Peyer's patch (tissue), 4 donors: ENCODE results near the gene KRTAP5-2. TPM values are rescaled to one million over a fixed set of nuclear protein-coding genes. Genes with fewer than 3 reads are reported as not detected.
"Not testable (repeated sequence)": the region's sequence is repeated elsewhere in the genome, so short reads cannot be mapped to it uniquely, and the experiment has no call there.

Experiments
- DNase-seq, 3 donors: peaks; one replicate each; pipeline ENCODE4 v3.0.0-alpha.2; 2017 to 2019
- H3K27ac ChIP-seq, 4 donors: fragments of 200-600 bp; sonication (generic); one replicate each; pipeline ENCODE4 v1.5.1; 2016 to 2019
- H3K27me3 ChIP-seq, 2 donors: fragments of 200-600 bp; sonication (generic); one replicate each; pipeline ENCODE4 v1.5.1; 2019
- H3K36me3 ChIP-seq, 3 donors: fragments of 200-600 bp; sonication (generic); one replicate each; pipeline ENCODE4 v1.5.1; 2016 to 2019
- H3K4me1 ChIP-seq, 4 donors: fragments of 200-600 bp; sonication (generic); one replicate each; pipeline ENCODE4 v1.5.1; 2016 to 2019
- H3K4me3 ChIP-seq, 4 donors: fragments of 200-600 bp; sonication (generic); 1 replicate in 3 of 4; 2 replicates in 1 of 4; pipeline ENCODE4 v1.5.1; 2016 to 2019; ENCODE audit warnings: mild to moderate bottlenecking in 1 of 4
- H3K9me3 ChIP-seq, 4 donors: fragments of 200-600 bp; sonication (generic); one replicate each; pipeline ENCODE4 v1.5.1; 2016 to 2019; ENCODE audit warnings: mild to moderate bottlenecking in 1 of 4
- POLR2A ChIP-seq, 2 donors: fragments of 450-650 bp; IDR thresholded peaks; one replicate each; pipeline ENCODE4 v1.5.1; 2017; ENCODE audit warnings: antibody characterized with exemption in 2 of 2, mild to moderate bottlenecking in 2 of 2, moderate library complexity in 2 of 2
- total RNA-seq, 4 donors: library from RNA; depleted of rRNA; stranded (reverse); fragments of >200 nt; gene quantifications; one replicate each; pipeline ENCODE4 v1.1.0, GENCODE V29; 2016
- TF ChIP-seq, protein P1 (sequence below), 6 experiments: fragments of 450-650 bp in 4 of 6; fragments of 200-600 bp in 2 of 6; sonication (generic) in 1 of 6; IDR thresholded peaks; one replicate each; pipeline ENCODE4 v1.5.1; 2017 to 2019; ENCODE audit warnings: antibody characterized with exemption in 6 of 6, mild to moderate bottlenecking in 3 of 6, moderate library complexity in 1 of 6

The KRTAP5-2 gene, protein sequence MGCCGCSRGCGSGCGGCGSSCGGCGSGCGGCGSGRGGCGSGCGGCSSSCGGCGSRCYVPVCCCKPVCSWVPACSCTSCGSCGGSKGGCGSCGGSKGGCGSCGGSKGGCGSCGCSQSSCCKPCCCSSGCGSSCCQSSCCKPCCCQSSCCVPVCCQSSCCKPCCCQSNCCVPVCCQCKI
- total RNA-seq: not detected

DNA sequence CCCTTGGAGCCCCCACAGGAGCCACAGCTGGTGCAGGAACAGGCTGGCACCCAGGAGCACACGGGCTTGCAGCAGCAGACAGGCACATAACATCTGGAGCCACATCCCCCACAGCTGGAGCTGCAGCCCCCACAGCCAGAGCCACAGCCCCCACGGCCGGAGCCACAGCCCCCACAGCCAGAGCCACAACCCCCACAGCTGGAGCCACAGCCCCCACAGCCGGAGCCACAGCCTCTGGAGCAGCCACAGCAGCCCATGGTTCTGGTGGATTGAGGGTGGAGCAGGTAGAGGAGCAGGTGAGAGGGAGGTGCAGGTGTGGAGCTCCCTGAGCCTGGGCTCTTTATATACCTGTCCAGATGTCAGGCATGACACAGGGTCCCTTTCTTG, at the start of gene KRTAP5-2:
Gene KRTAP5-2 (minus strand): TSS at position 301 of the 387 bp plus-strand sequence. CDS start 44 bp downstream, at position 257.
- no peak within 1 kb of the TSS for H3K27ac ChIP-seq
- H3K4me3 ChIP-seq: no peak within 1 kb of the TSS
- H3K36me3 ChIP-seq: no peaks in the 10 kb centered on the region
- TF ChIP-seq, protein P1, sequence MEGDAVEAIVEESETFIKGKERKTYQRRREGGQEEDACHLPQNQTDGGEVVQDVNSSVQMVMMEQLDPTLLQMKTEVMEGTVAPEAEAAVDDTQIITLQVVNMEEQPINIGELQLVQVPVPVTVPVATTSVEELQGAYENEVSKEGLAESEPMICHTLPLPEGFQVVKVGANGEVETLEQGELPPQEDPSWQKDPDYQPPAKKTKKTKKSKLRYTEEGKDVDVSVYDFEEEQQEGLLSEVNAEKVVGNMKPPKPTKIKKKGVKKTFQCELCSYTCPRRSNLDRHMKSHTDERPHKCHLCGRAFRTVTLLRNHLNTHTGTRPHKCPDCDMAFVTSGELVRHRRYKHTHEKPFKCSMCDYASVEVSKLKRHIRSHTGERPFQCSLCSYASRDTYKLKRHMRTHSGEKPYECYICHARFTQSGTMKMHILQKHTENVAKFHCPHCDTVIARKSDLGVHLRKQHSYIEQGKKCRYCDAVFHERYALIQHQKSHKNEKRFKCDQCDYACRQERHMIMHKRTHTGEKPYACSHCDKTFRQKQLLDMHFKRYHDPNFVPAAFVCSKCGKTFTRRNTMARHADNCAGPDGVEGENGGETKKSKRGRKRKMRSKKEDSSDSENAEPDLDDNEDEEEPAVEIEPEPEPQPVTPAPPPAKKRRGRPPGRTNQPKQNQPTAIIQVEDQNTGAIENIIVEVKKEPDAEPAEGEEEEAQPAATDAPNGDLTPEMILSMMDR (IDR thresholded peaks at IDR 0.05): no peak
- TF ChIP-seq POLR2A (IDR thresholded peaks at IDR 0.05): no peak
- H3K27me3 ChIP-seq: no peaks in the 10 kb centered on the region
- H3K9me3 ChIP-seq: no peaks in the 10 kb centered on the region
- no peak for DNase-seq
- peaks cover 0 to 3% (median 0%) of the 10 kb centered on the region in 4 donors for H3K4me1 ChIP-seq

- not testable (repeated sequence) for H3K9me3 ChIP-seq, H3K36me3 ChIP-seq, H3K4me3 ChIP-seq, H3K27ac ChIP-seq, H3K4me1 ChIP-seq, DNase-seq, H3K27me3 ChIP-seq
Measured at GRCh38 chr11:1646540-1646939, 48.4 kb upstream of the KRTAP5-2 start.

GRCh38 chr11:1645357-1645821, 47.3 kb upstream of the KRTAP5-2 start:
- no peak for TF ChIP-seq POLR2A (IDR thresholded peaks at IDR 0.05)
- H3K27ac ChIP-seq: no peak overlapping the region
- no peak for DNase-seq
- no peaks in the 10 kb centered on the region for H3K27me3 ChIP-seq
- H3K9me3 ChIP-seq: no peaks in the 10 kb centered on the region
- no peak overlapping the region for H3K4me3 ChIP-seq
- H3K4me1 ChIP-seq: no peaks in the 10 kb centered on the region
- H3K36me3 ChIP-seq: no peaks in the 10 kb centered on the region

DNA sequence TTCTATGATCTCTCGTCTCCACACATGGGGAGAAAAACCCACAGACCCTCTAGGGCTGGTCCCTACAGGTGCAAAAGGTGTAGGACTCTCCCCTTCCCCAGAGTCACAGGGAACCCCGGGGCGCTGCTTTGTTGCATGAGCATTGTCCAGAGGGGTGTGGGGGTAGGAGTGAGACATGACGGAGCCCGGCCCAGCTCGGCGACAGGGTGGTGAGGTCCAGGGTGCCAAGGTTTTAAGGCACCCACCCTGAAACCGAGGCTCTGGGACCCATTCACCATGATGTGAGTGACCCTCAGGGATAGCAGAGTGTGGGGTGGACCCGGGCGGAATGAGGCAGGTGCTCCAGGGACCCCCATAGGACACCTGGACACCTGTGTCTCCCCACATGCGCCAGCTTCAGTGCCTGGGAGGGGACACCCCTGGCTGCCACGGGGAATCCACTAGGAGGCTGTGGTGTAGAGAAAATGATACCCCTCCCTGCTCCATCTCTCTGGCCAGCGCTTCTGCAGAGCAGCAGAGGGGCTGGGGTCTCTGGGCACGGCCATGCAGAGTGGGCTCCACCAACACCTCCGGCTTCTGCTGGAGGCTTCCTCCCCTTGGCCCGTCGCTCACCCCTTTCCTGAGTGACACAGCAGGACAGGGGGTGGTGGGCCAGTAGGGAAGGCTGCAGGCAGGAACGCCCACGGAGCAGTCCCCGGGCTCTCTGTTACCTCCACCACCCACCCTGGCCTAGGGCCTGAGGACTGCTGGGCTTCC, 46.7 kb upstream of the KRTAP5-2 start:
- no peak for TF ChIP-seq POLR2A (IDR thresholded peaks at IDR 0.05)
- TF ChIP-seq, protein P1 (IDR thresholded peaks at IDR 0.05): no peak
- H3K27me3 ChIP-seq: no peaks in the 10 kb centered on the region
- H3K27ac ChIP-seq: no peak overlapping the region
- H3K4me3 ChIP-seq: no peak overlapping the region
- H3K36me3 ChIP-seq: no peaks in the 10 kb centered on the region
- DNase-seq: no peak
- no peaks in the 10 kb centered on the region for H3K4me1 ChIP-seq
- H3K9me3 ChIP-seq: no peaks in the 10 kb centered on the region

DNA sequence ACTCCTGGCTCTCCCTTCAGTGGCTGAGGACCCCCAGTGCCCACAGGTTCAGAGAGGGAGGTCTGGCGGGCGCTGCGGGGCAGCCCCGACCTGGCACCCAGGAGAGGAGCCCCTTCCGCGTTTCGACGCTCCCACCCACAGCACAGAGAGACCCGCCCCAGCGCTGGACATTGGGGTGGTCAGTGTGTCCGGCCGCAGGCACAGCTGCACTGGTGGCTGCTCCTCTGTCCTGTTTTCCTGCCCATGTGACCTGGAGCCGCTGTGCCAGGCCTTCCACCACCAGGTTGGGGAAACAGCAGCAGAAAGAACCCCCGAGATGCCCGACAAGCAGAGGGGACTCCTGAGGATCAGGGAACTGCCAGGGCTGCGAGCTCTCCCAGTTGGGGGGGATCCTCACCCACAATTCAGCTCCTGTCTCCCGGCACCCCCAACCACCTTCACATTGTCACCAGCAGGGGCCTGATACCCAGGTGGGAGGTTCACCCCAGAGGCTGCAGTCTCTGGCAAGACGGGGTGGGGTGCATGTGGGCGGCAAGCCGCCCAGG, 45.1 kb upstream of the KRTAP5-2 start:
- Histone ChIP-seq H3K9me3 (no peaks in the 10 kb centered on the region), H3K4me3 (no peak overlapping the region), H3K27me3 (no peaks in the 10 kb centered on the region), H3K36me3 (no peaks in the 10 kb centered on the region), H3K4me1 (peaks cover 0 to 4% (median 0%) of the 10 kb centered on the region in 4 donors), H3K27ac (no peak overlapping the region)
- TF ChIP-seq POLR2A (IDR thresholded peaks at IDR 0.05): no peak
- TF ChIP-seq, protein P1 (IDR thresholded peaks at IDR 0.05): no peak
- DNase-seq: no peak

DNA sequence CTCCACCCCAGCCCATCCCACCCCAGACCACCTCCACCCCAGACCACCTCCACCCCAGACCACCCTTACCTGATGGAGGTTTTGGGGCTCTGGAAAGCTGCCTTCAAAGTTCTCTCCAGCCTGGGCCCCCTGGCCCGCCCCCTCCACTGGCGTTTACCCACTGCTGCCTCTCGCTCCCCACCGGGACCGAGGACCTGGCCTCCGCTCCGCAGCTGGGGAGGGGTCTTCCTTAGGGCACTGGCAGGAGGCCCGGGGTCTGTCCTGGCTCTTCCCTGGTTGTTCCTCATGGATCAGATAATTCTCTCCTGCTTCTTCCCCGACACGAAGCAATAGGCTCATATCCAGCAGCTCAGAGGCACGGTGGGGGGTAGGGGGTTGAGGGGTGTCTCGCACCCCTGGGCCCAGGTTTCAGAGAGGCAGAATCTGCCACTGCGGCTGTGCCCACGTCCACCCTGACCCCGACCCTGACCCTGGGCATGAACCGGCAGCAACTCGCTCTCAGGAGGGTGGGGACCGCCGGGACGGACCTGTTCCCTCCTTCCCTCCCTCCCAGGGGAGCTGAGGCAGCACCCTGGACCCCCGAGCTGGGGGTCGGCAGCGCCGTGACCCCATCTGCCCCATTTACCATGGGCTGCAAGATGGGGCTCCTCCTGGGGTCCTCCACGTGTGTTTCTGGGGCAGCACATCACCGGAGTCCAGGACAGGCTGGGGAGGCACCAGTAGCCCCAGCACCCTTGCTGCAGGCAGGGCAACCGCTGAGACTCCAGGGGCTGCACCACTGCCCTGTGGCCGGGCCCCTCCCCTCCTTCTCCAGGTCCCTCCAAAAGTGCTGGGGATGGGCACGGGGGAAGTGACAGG, 44.4 kb upstream of the KRTAP5-2 start:
- Histone ChIP-seq H3K27ac (no peak overlapping the region), H3K36me3 (no peaks in the 10 kb centered on the region), H3K9me3 (no peaks in the 10 kb centered on the region), H3K27me3 (no peaks in the 10 kb centered on the region), H3K4me1 (peaks cover 0 to 4% (median 0%) of the 10 kb centered on the region in 4 donors), H3K4me3 (no peak overlapping the region)
- TF ChIP-seq, protein P1 (IDR thresholded peaks at IDR 0.05): no peak
- no peak for TF ChIP-seq POLR2A (IDR thresholded peaks at IDR 0.05)
- no peak for DNase-seq
